HG03565 (cell line): ENCODE results near the gene RIOK3.
"Not testable (repeated sequence)": the region's sequence is repeated elsewhere in the genome, so short reads cannot be mapped to it uniquely, and the experiment has no call there.

Source experiments
- ATAC-seq: cut with Tn5 transposase; IDR thresholded peaks from one replicate; pipeline ENCODE4 v1.9.1; 2021; ENCODE audit warnings: mild to moderate bottlenecking, moderate library complexity; ENCODE audit not compliant: unreplicated experiment

Gene RIOK3

GRCh38 chr18:23452728-23453679 is at the start of gene RIOK3:
RIOK3 (plus strand) TSS chr18:23453287; CDS start chr18:23453440, 153 bp downstream.
- peak; percentile 97 for ATAC-seq

DNA sequence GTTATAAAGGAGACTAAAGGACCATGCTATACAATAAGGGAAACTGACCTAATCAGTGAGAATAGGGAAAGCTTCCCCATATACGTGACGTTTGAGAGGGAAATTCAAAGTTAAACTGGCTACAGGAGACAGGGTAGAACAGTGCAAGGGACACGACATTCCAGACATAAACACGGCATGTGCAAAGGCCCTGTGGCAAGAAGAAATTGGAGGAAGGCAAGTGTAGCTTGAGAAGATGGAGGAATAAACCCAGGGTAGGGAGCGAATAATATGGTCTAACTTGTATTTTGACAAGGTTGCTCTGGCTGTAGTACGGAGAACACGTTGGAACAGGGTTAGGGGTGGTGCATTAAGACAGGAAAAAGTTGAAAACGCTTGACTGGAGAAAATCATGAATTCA is 49.8 kb upstream of the RIOK3 start:
- no peak for ATAC-seq

- no peak for ATAC-seq
Observed at GRCh38 chr18:23405636-23406035, 47.5 kb upstream of the RIOK3 start.

- no peak for ATAC-seq
Observed at GRCh38 chr18:23406271-23406787, 46.8 kb upstream of the RIOK3 start.

GRCh38 chr18:23412351-23412964 is 40.6 kb upstream of the RIOK3 start:
- no peak for ATAC-seq

DNA sequence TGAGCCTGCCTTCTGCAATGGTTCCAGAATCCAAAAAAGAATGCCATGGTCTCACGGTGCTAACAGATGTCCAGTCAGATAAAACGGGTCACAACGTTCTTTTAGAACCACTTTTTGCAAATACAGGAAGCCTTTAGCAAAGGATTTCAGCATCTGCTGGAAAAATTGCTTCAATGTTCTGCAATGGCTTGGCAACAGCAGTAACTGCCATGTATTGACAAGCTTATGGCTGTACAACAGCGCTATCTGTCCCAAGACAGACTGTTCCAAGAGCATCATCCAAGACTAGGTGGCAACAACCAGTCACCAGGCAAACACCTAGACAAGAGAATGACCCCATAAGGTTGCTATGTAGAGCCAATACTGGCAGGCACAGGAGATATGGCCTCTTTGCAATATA is 37.6 kb upstream of the RIOK3 start:
- ATAC-seq = no peak

DNA sequence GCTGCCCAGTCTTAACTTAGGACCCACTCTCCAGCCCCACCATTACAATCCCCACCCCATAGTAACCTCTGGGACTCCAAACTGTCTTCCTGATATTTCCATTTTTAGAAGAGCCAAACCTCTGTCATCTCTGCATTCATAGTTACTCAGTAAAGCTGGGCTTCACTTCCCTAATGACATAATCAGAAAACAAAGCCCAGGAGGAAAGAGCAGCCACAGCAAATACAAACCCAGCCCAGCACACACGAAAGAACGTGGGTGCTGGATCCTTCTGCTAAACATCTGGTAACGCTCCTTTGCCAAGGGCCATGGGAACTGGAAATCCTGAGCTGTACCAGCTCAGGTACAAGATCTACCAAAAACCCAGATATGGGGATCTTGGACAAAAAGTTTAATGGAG is 36.8 kb upstream of the RIOK3 start:
- no peak for ATAC-seq

- ATAC-seq = no peak
Observed at GRCh38 chr18:23421277-23421676, 31.8 kb upstream of the RIOK3 start.

DNA sequence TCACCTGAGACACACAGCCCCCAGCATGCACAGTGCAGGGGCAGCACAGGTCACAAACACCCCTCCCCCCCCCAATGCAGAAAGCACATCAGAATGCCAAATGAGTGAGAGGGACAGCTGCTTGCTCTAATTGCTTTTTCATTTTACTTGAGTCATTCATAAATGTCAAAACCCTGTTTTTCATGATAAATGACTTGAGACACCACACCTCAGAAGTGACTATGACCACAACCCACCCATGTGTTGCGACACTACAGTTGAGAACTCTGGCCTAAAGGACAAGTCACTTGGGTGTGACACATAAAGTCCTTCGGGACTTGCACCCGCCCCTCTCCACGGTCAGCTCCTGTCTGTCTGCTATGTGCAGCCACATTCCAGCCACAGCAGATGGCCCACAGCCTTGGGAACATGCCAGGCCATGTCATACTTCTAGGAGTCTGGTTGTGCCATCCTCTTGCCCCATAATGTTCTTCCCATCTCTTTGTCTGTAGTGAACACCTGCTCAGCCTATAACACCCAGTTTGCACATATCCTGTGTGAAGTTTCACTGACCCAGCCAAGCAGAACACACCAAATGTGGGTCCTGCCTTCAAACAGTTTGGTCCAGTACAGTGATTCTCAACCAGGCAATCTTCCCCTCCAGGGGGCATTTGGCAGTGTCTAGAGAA is 30.2 kb upstream of the RIOK3 start:
- peak; percentile 79 for ATAC-seq

- no peak for ATAC-seq
Observed at GRCh38 chr18:23424616-23425015, 28.5 kb upstream of the RIOK3 start.

DNA sequence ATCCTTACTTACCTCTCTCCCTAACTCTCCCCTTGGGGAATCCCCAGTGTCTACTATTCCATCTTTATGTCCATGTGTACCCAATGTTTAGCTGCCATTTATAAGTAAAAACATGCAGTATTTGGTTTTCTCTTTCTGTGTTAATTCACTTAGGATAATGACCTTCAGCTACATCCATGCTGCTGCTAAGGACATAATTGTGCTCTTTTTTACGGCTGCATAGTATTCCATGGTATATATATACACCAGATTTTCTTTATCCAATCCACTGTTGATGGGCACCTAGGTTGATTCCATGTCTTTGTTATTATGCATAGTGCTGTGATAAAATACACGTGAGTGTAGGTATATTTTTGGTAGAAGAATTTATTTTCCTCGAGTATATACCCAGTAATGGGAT is 24.3 kb upstream of the RIOK3 start:
- ATAC-seq = no peak

DNA sequence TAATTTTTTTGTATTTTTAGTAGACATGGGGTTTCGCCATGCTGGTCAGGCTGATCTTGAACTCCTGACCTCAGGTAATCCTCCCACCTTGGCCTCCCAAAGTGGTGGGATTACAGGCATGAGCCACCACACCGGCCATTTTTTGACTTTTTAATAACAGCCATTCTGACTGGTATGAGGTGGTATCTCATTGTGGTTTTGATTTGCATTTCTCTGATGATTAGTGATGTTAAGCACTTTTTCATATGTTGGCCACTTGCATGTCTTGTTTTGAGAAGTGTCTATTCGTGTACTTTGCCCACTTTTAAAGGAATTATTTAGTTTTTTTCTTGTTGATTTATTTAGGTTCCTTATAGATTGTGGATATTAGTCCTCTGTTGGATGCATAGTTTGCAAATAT is 23.5 kb upstream of the RIOK3 start:
- ATAC-seq = not testable (repeated sequence)

DNA sequence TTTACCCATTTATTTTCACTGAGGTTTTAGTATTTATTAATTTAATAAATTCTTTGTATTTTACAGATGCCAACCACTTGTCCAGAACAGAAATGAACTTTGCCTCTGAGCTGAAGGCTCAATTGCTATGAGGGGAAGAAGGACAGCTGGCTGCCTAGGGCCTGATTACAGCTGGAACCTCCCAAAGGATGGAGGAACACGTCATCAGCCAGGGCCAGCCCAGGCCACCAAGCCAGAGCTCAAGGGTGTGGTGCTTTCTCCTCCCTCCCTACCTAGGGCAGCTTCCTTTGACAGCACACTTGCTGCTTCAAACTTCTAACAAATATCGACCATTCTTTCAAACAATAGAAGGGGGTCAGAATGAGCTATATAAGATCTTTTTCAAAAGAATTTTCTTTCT is 19.7 kb upstream of the RIOK3 start:
- ATAC-seq = no peak

- peak; percentile 86 for ATAC-seq
Observed at GRCh38 chr18:23437357-23438045, 15.6 kb upstream of the RIOK3 start.

- ATAC-seq = no peak
Observed at GRCh38 chr18:23438046-23438377, 15.1 kb upstream of the RIOK3 start.

GRCh38 chr18:23438608-23439366 is 14.3 kb upstream of the RIOK3 start:
- ATAC-seq = no peak

DNA sequence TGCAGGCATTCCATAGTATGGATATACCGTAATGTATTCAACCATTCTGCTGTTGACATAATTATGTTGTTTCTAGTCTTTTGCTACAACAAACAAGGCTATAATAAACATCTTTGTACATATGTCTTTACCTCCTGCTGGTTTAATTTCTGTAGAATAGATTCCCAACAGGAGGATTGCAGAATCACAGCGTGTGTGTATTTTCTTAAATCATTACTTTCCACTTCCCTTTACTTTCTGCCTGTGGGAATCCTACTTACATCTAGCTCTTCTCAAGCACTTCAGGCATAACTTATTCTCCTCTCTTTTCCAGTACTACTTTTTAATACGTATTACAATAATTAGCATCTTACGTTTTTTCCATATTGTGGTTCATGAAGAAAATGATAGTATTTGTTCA is 13.0 kb upstream of the RIOK3 start:
- no peak for ATAC-seq

DNA sequence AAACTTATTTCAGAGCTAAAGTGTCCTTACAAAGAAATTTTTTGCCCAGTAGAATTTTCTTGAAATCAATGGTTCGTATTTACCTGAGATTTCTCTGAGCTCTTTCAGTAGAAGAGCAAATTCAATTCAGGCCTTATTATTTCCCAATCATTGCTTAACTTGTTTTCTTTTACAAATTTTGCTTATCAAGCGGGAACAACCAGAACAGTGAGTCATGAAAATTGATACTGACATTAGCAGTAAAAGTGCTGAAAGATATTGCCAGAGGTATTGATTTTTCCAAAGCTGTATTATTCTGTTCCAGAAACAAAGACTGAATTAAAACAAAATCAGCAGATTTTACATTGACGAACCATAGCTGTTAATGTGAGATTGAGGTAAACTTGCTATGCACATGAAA is 10.1 kb upstream of the RIOK3 start:
- no peak for ATAC-seq

GRCh38 chr18:23448291-23448690 is 4.8 kb upstream of the RIOK3 start:
- no peak for ATAC-seq

- ATAC-seq = no peak
Observed at GRCh38 chr18:23450022-23450421, 3.1 kb upstream of the RIOK3 start.
